Karpas-422 (cell line): ENCODE data around the gene PRKAR2B. TPM values are rescaled to one million over a fixed set of nuclear protein-coding genes. Genes with fewer than 3 reads are reported as not detected.
"Not testable (repeated sequence)": the region's sequence is repeated elsewhere in the genome, so short reads cannot be mapped to it uniquely, and the experiment has no call there.

Source experiments
- DNase-seq: peaks from one replicate; pipeline ENCODE4 v3.0.0-alpha.2; 2015
- H2AFZ ChIP-seq: fragments of 200-600 bp; sonication (generic); 2 replicates; pipeline ENCODE4 v1.6.1; 2014; ENCODE audit warnings: antibody characterized with exemption, low read length, mixed read lengths
- H3K27ac ChIP-seq: fragments of 200-600 bp; sonication (generic); 2 replicates; pipeline ENCODE4 v1.5.1; 2014; ENCODE audit warnings: mild to moderate bottlenecking, low read length, moderate library complexity
- H3K27me3 ChIP-seq: fragments of 200-600 bp; sonication (generic); 2 replicates; pipeline ENCODE4 v1.6.1; 2014; ENCODE audit warnings: low read length, mixed read lengths
- H3K36me3 ChIP-seq: fragments of 200-600 bp; sonication (generic); 2 replicates; pipeline ENCODE4 v1.6.1; 2014; ENCODE audit warnings: low read length, mixed read lengths; ENCODE audit not compliant: insufficient read depth
- H3K4me1 ChIP-seq: fragments of 200-600 bp; sonication (generic); 2 replicates; pipeline ENCODE4 v1.6.1; 2014; ENCODE audit warnings: mild to moderate bottlenecking, low read length, mixed read lengths
- H3K4me2 ChIP-seq: fragments of 200-600 bp; sonication (generic); 2 replicates; pipeline ENCODE4 v1.6.1; 2014; ENCODE audit warnings: low read length, low read depth, mild to moderate bottlenecking; ENCODE audit not compliant: poor library complexity, severe bottlenecking
- H3K4me3 ChIP-seq: fragments of 200-600 bp; sonication (generic); 2 replicates; pipeline ENCODE4 v1.5.1; 2014; ENCODE audit warnings: mild to moderate bottlenecking, antibody characterized with exemption, low read length, mixed read lengths
- H3K79me2 ChIP-seq: fragments of 200-600 bp; sonication (generic); 2 replicates; pipeline ENCODE4 v1.6.1; 2014; ENCODE audit warnings: mild to moderate bottlenecking, low read length, mixed read lengths
- H3K9ac ChIP-seq: fragments of 200-600 bp; sonication (generic); 2 replicates; pipeline ENCODE4 v1.6.0; 2014; ENCODE audit warnings: low read length
- H3K9me2 ChIP-seq: fragments of 200-600 bp; sonication (generic), shearing (Covaris generic); replicated peaks from 2 replicates; pipeline ENCODE4 v1.6.0; 2014; ENCODE audit warnings: mild to moderate bottlenecking, low read length, moderate library complexity; ENCODE audit not compliant: insufficient read depth
- H3K9me3 ChIP-seq: fragments of 300-700, 200-600 bp; sonication (generic); 2 replicates; pipeline ENCODE4 v1.6.1; 2014; ENCODE audit warnings: low read length, mixed read lengths
- H4K20me1 ChIP-seq: fragments of 200-600 bp; sonication (generic); 2 replicates; pipeline ENCODE4 v1.6.1; 2014; ENCODE audit warnings: mild to moderate bottlenecking, antibody characterized with exemption, low read length, low read depth; ENCODE audit not compliant: insufficient read depth
- total RNA-seq: library from RNA; depleted of rRNA; stranded (reverse); fragments of >200 nt; shearing (Covaris generic); gene quantifications from 2 replicates; pipeline ENCODE4 v1.2.3, GENCODE V29; 2014; ENCODE audit warnings: low replicate concordance

Gene PRKAR2B
- total RNA-seq, 1 experiment from 2014 or later = 0.67 TPM

DNA sequence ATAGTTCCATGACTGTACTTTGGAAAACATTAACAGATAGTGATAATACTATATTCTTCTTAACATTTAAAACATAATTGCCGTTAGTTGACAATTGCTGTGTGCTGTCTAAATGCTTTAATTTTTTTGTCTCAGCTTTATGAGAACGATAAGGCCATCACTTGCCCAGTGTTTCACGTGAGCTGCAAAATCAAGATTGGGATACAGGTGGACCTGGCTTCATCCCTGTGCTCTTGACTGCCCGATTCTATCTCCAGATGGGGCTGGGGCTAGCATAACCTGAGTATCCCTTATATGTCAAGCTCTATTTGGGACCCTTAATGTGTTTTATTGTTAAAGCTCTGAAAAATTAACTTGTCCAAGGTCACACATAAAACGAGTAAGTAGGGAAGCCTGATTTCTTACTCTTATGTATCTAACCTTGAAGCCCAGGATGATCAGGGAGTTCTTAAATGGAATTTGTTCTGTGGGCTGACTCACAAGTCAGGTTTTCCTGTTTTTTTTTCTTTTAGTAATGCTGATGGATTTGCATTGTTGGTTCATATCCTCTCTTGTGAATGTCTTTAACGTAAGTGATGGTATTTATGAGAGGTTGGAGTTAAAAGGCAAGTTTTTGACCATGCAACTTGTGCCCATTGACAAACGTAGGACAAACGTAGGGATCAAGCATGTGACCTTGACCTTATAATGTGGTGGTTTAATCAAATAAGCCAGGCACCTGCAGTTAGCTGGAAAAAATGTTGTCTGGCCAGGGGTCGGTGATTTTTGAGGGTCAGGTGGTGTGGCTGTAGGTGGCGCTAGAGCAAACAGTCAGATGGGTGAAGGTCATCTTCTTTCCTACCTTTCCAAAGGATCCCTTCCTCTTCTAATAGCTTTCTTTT is 3.6 kb downstream of the PRKAR2B start:
- H3K79me2 ChIP-seq = no peaks in the 10 kb centered on the region
- H3K9me3 ChIP-seq = no peaks in the 10 kb centered on the region
- no peak overlapping the region for H3K4me2 ChIP-seq
- H2AFZ ChIP-seq = no peak overlapping the region
- H4K20me1 ChIP-seq = no peaks in the 10 kb centered on the region
- no peak for DNase-seq
- H3K4me3 ChIP-seq = no peak overlapping the region
- H3K36me3 ChIP-seq = no peaks in the 10 kb centered on the region
- H3K4me1 ChIP-seq = peaks cover 12% of the 10 kb centered on the region
- H3K9ac ChIP-seq = no peak overlapping the region
- H3K27me3 ChIP-seq = no peaks in the 10 kb centered on the region
- no peak overlapping the region for H3K27ac ChIP-seq
- no peaks in the 10 kb centered on the region for H3K9me2 ChIP-seq

DNA sequence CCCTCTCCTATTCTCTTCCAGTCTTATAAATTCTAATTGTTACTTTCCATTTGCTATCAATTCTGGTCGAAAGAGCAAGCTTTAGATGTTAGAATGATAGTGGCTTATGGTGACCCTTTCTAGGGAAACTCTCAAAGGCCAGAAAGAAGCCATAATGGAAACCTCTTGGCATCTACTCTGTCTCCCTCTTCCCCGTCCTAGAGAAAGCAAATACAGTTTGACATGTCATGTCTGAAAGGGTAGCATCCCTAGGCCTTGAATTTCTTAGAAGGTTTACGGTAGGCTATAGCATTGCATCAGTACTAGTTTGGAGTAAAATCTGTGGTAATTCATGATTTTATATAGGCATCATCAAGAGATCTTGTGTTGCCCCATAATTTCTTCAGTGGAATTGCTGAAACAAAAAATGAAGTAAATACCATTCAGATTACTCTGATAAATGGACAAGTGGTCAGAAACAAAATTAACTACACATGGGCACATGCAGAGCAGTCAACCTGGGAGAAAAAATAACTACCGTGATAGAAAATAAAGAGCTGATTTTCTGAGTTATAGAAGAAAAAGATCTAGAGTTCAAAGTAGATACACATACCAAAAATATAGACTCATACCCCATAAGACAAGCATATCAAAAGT is 4.4 kb downstream of the PRKAR2B start:
- Histone ChIP-seq H3K27ac (no peak overlapping the region), H3K4me2 (no peak overlapping the region), H3K9me3 (no peaks in the 10 kb centered on the region), H3K4me3 (no peak overlapping the region), H3K9ac (no peak overlapping the region), H3K4me1 (peaks cover 12% of the 10 kb centered on the region), H3K79me2 (no peaks in the 10 kb centered on the region), H3K27me3 (no peaks in the 10 kb centered on the region), H3K9me2 (no peaks in the 10 kb centered on the region), H4K20me1 (no peaks in the 10 kb centered on the region), H2AFZ (no peak overlapping the region), H3K36me3 (no peaks in the 10 kb centered on the region)
- DNase-seq = no peak

DNA sequence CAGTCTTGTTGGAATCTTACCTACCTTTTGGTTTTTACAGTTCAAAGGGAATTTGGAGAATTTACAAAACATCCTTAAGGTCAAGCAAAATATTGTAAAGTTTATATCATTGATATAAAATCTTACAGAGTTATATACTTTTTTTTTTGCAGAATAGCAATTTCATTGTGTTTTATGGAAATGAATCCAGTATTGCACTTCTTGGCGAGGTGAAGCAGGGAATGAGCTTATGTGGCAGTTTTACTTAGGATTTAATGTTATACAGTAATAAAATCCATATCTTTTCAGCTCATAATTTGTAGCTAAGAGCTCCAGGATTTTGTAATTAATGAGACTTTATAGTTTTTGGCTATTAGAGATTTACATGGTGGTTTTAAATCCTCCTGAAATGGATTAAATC is 5.0 kb downstream of the PRKAR2B start:
- H3K27ac ChIP-seq = no peak overlapping the region
- no peaks in the 10 kb centered on the region for H3K9me2 ChIP-seq
- no peak overlapping the region for H2AFZ ChIP-seq
- no peak overlapping the region for H3K4me3 ChIP-seq
- H3K36me3 ChIP-seq = no peaks in the 10 kb centered on the region
- no peak overlapping the region for H3K4me2 ChIP-seq
- H3K27me3 ChIP-seq = no peaks in the 10 kb centered on the region
- H3K4me1 ChIP-seq = peaks cover 8% of the 10 kb centered on the region
- H4K20me1 ChIP-seq = no peaks in the 10 kb centered on the region
- H3K79me2 ChIP-seq = no peaks in the 10 kb centered on the region
- no peak overlapping the region for H3K9ac ChIP-seq
- H3K9me3 ChIP-seq = no peaks in the 10 kb centered on the region
- DNase-seq = no peak

DNA sequence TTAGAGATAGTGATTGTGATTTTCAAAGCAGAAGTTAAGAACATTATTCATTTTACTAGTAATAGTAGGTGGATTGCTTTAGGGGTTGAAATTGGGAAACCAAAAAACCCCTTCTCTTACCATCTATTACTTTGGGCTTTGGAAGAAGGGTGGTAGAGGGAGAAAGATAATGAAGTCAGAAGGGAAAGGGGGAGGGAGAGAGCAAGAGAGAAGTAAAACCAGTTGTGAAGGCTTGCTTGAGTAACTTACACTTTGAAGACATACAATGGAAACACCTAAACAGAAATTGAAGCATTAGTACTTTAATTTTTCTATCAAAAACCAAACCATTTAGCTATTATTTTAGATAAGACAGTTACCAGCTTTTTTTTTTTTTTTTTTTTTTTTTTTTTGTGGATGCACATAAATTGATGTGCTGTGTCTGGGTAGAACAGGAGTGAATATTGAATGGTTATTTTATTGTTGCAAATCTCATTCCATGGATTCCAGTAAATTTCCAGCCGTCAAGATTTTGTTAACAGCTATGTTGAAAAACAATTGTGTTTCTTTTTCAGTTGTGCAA is 5.5 kb downstream of the PRKAR2B start:
- no peaks in the 10 kb centered on the region for H4K20me1 ChIP-seq
- no peaks in the 10 kb centered on the region for H3K36me3 ChIP-seq
- H3K27ac ChIP-seq = no peak overlapping the region
- no peaks in the 10 kb centered on the region for H3K9me2 ChIP-seq
- no peak for DNase-seq
- H3K27me3 ChIP-seq = no peaks in the 10 kb centered on the region
- H3K79me2 ChIP-seq = no peaks in the 10 kb centered on the region
- no peak overlapping the region for H3K9ac ChIP-seq
- peaks cover 5% of the 10 kb centered on the region for H3K4me1 ChIP-seq
- no peak overlapping the region for H3K4me3 ChIP-seq
- no peak overlapping the region for H2AFZ ChIP-seq
- H3K9me3 ChIP-seq = no peaks in the 10 kb centered on the region
- H3K4me2 ChIP-seq = no peak overlapping the region

DNA sequence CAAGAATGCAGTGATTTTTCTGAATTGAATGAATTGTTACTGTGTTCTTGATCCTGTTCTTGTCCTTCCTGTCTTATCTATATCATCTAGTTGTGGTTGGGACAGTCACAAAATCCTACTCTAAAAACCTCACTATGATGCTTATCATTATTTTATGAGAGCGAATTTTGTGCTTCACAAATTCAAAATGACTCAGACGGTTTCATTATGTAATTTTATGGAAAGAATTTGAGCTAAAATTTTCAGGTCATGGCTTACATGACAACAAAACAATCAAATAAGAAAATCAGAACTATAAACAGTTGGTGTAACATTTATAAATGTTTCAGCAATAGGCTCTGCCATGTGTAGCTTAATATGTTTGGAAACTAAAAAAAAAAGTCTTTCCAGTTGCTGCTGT is 6.9 kb downstream of the PRKAR2B start:
- Histone ChIP-seq H4K20me1 (no peaks in the 10 kb centered on the region), H3K36me3 (no peaks in the 10 kb centered on the region), H3K9ac (no peak overlapping the region), H3K79me2 (no peaks in the 10 kb centered on the region), H3K27me3 (no peaks in the 10 kb centered on the region), H3K9me3 (no peaks in the 10 kb centered on the region), H3K4me2 (no peak overlapping the region), H3K9me2 (no peaks in the 10 kb centered on the region), H2AFZ (no peak overlapping the region), H3K27ac (no peak overlapping the region), H3K4me3 (no peak overlapping the region), H3K4me1 (no peaks in the 10 kb centered on the region)
- DNase-seq = no peak

DNA sequence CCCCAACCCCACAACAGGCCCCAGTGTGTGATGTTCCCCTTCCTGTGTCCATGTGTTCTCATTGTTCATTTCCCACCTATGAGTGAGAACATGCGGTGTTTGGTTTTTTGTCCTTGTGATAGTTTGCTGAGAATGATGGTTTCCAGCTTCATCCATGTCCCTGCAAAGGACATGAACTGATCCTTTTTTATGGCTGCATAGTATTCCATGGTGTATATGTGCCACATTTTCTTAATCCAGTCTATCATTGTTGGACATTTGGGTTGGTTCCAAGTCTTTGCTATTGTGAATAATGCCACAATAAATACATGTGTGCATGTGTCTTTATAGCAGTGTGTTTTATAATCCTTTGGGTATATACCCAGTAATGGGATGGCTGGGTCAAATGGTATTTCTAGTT is 10.5 kb downstream of the PRKAR2B start:
- H2AFZ ChIP-seq, H4K20me1 ChIP-seq, H3K9ac ChIP-seq, H3K9me2 ChIP-seq, H3K36me3 ChIP-seq, DNase-seq, H3K4me3 ChIP-seq, H3K79me2 ChIP-seq, H3K27me3 ChIP-seq, H3K9me3 ChIP-seq, H3K27ac ChIP-seq, H3K4me1 ChIP-seq, H3K4me2 ChIP-seq: not testable (repeated sequence)

DNA sequence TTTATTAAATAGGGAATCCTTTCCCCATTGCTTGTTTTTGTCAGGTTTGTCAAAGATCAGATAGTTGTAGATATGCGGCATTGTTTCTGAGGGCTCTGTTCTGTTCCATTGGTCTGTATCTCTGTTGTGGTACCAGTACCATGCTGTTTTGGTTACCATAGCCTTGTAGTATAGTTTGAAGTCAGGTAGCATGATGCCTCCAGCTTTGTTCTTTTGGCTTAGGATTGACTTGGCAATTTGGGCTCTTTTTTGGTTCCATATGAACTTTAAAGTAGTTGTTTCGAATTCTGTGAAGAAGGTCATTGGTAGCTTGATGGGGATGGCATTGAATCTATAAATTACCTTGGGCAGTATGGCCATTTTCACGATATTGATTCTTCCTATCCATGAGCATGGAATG is 11.6 kb downstream of the PRKAR2B start:
- not testable (repeated sequence) for H2AFZ ChIP-seq, H3K4me3 ChIP-seq, H3K27ac ChIP-seq, H3K9me3 ChIP-seq, H3K27me3 ChIP-seq, H4K20me1 ChIP-seq, H3K36me3 ChIP-seq, DNase-seq, H3K4me2 ChIP-seq, H3K79me2 ChIP-seq, H3K9me2 ChIP-seq, H3K9ac ChIP-seq, H3K4me1 ChIP-seq

DNA sequence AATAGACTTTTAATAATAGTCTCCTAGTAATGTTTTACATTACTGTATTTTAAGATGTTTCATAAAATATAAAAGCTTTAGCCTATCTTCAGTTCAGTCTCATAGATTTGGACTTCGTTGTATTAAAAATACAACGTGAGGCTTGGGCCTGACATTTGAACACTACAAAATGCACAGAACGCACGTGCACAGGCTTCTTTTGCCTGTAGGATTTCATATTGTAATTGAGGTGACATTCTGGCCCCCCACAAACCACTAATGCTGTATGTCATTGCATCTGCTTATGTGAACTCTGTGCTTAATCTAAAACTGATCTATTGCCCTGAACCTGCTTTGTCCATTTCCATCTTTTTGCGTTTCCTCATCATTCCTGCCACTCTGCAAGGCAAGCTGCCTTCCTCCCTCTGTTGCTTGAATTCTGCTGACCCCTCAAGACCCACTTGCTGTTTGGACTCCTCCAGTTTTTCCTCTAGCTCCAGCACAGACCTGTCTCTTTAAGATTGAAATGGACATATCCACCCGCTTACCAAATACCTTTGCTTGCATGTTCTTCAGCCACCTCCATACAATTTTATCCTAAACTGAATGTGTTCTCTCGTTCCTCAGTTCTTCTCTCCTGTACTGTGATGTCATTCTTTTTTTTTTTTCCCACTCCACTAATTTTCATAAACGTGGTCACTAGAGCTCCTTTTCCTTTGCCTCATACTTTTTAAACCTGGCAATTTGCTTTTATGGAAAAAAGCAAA is 12.4 kb downstream of the PRKAR2B start:
- no peak for DNase-seq
- Histone ChIP-seq H4K20me1 (no peaks in the 10 kb centered on the region), H3K79me2 (no peaks in the 10 kb centered on the region), H3K4me1 (no peaks in the 10 kb centered on the region), H3K9ac (no peak overlapping the region), H3K4me2 (no peak overlapping the region), H3K9me3 (no peaks in the 10 kb centered on the region), H3K9me2 (no peaks in the 10 kb centered on the region), H3K27me3 (no peaks in the 10 kb centered on the region), H3K36me3 (no peaks in the 10 kb centered on the region), H3K4me3 (no peak overlapping the region), H2AFZ (no peak overlapping the region), H3K27ac (no peak overlapping the region)
